Kidney (tissue), 14 donors: ENCODE data around the gene LUZP1. TPM values are rescaled to one million over a fixed set of nuclear protein-coding genes. Genes with fewer than 3 reads are reported as not detected.

Source experiments
- DNase-seq, 5 donors: peaks; one replicate each; pipeline ENCODE4 v3.0.0-alpha.2; 2013 to 2020
- FAIRE-seq: peaks from 2 replicates; lab custom pipeline; 2012; peaks lifted over from hg19 to GRCh38; lab: Jason Lieb, UNC
- H3K27ac ChIP-seq, 2 donors: one replicate each; pipeline ENCODE4 v1.7.0; 2013; ENCODE audit warnings: low read depth in 2 of 2, low read length in 2 of 2, inconsistent platforms in 1 of 2
- H3K27me3 ChIP-seq: one replicate; pipeline ENCODE4 v1.7.1; 2013; ENCODE audit warnings: low read length, inconsistent platforms; ENCODE audit not compliant: control insufficient read depth, insufficient read depth
- H3K36me3 ChIP-seq, 3 donors: one replicate each; pipeline versions ENCODE4 v1.7.0 to v1.7.1; 2013; ENCODE audit warnings: low read length in 3 of 3, control low read depth in 1 of 3, inconsistent platforms in 1 of 3; ENCODE audit not compliant: insufficient read depth in 3 of 3, control insufficient read depth in 2 of 3
- H3K4me1 ChIP-seq, 3 donors: one replicate each; pipeline versions ENCODE4 v1.7.0 to v1.7.1; 2013; ENCODE audit warnings: low read length in 3 of 3, inconsistent platforms in 1 of 3, low read depth in 1 of 3; ENCODE audit not compliant: control insufficient read depth in 2 of 3, insufficient read depth in 2 of 3
- H3K4me3 ChIP-seq, 3 donors: one replicate each; pipeline versions ENCODE4 v1.7.0 to v1.8.1; 2013; ENCODE audit warnings: low read length in 3 of 3, control low read depth in 1 of 3, inconsistent platforms in 1 of 3
- H3K9ac ChIP-seq, 3 donors: one replicate each; pipeline versions ENCODE4 v1.7.0 to v1.7.1; 2013; ENCODE audit warnings: low read length in 3 of 3, control low read depth in 1 of 3, inconsistent platforms in 1 of 3
- H3K9me3 ChIP-seq, 3 donors: one replicate each; pipeline versions ENCODE4 v1.7.0 to v1.7.1; 2013; ENCODE audit warnings: low read length in 3 of 3, control low read depth in 1 of 3, inconsistent platforms in 1 of 3; ENCODE audit not compliant: control insufficient read depth in 2 of 3, insufficient read depth in 1 of 3
- CTCF ChIP-seq: IDR thresholded peaks from 3 replicates; pipeline ENCODE4 v1.5.1; 2012; ENCODE audit warnings: mild to moderate bottlenecking, moderate library complexity, borderline replicate concordance; ENCODE audit not compliant: insufficient read depth; ENCODE audit errors: extremely low read depth
- intact Hi-C: fragments of 100-400 bp; cut with DNase I; formaldehyde crosslinking; loops from one replicate; pipeline ENCODE4 v1.11.1; 2022
- polyA plus RNA-seq: library from polyadenylated mRNA; stranded (reverse); fragments of 350-450 nt; fragmentation: Illumina TruSeq; extraction: RNeasy Lipid Tissue Mini Kit (QIAGEN cat#74804); gene quantifications from one replicate; pipeline ENCODE4 v1.2.3, GENCODE V29; 2014; ENCODE audit warnings: low read depth, low replicate concordance; ENCODE audit not compliant: insufficient read depth
- total RNA-seq: library from RNA; stranded (reverse); fragmentation: NEBNext Ultra II Directional; extraction: Animal tissue kit (Norgen Biotek cat#: 25700); gene quantifications from one replicate; pipeline ENCODE4 v1.2.1, GENCODE V29; 2021
- donor health status: control.
- donor health status: control.
- donor health status: control.
- donor health status: control.
- donor health status: control.
- donor health status: DM: yes; HTN: yes; CAD: no.
- donor health status: Normal renal cell carcinoma (clear cell type).

The LUZP1 gene
- total and polyA plus RNA-seq, 2 donors from 2014 or later: 6.7 to 39.0 TPM

DNA sequence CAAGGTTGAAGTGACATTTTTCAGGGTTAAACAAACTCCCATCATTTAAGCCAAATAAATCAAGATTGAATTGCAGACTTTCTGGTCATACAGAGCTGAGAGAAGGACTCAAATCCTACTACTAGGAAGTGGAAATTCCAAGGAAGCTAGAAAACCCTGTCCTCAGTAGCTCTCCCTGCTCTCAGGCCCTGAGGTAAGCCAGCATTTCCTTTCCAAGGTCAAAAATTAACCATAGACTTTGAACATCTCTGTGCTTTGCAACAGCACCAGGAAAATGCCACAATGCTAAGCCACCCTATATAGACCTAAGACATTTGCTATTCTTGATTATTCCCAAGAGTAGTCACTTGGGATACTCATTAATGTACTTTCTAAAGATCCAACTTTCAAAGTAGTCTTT is 45.1 kb downstream of the LUZP1 start:
- no peak for TF ChIP-seq CTCF
- no peaks in the 10 kb centered on the region for H3K36me3 ChIP-seq
- H3K27ac ChIP-seq: peak overlapping the region; percentile 32 to 62
- peaks cover 7 to 30% (median 16%) of the 10 kb centered on the region in 3 donors for H3K4me1 ChIP-seq
- FAIRE-seq: no peak
- H3K4me3 ChIP-seq: no peak overlapping the region
- no peak overlapping the region for H3K9ac ChIP-seq
- peak in 2 of 5 donors; percentile 31 to 42 for DNase-seq
- no peaks in the 10 kb centered on the region for H3K27me3 ChIP-seq
- no peaks in the 10 kb centered on the region for H3K9me3 ChIP-seq
- intact Hi-C loops: no loop called here

GRCh38 chr1:23122796-23123195 is 45.9 kb downstream of the LUZP1 start:
- H3K4me3 ChIP-seq: peak overlapping the region in 1 of 3 donors; percentile 1
- DNase-seq (no peak), FAIRE-seq (no peak)
- intact Hi-C loops: no loop called here
- no peaks in the 10 kb centered on the region for H3K9me3 ChIP-seq
- H3K36me3 ChIP-seq: no peaks in the 10 kb centered on the region
- TF ChIP-seq CTCF: no peak
- peak overlapping the region in 1 of 2 donors; percentile 59 for H3K27ac ChIP-seq
- H3K4me1 ChIP-seq: peaks cover 7 to 30% (median 16%) of the 10 kb centered on the region in 3 donors
- no peaks in the 10 kb centered on the region for H3K27me3 ChIP-seq
- no peak overlapping the region for H3K9ac ChIP-seq

- Histone ChIP-seq H3K36me3 (no peaks in the 10 kb centered on the region), H3K4me1 (peaks cover 7 to 30% (median 16%) of the 10 kb centered on the region in 3 donors), H3K27ac (peak overlapping the region; percentile 37 to 59), H3K27me3 (no peaks in the 10 kb centered on the region), H3K9me3 (no peaks in the 10 kb centered on the region), H3K9ac (peak overlapping the region in 1 of 3 donors; percentile 9), H3K4me3 (peak overlapping the region in 1 of 3 donors; percentile 1)
- intact Hi-C loops: no loop called here
- no peak for TF ChIP-seq CTCF
- DNase-seq: peak in 3 of 5 donors; percentile 41 to 76 (median 64)
- no peak for FAIRE-seq
These were observed 46.5 kb downstream of the LUZP1 start for GRCh38 chr1:23122023-23122748.
